MM.1S (cell line): Measurements from ENCODE around the gene GRAMD1B.

ENCODE experiments used
- CTCF ChIP-seq: fragments of 300-600 bp; sonication (generic); IDR thresholded peaks from 2 replicates; pipeline ENCODE4 v1.5.1; 2016; ENCODE audit warnings: antibody characterized with exemption, low read length, mixed read lengths
- EZH2 ChIP-seq: fragments of 300-600 bp; sonication (generic); optimal IDR thresholded peaks from 2 replicates; pipeline ENCODE3; 2017; ENCODE audit warnings: low read depth, mild to moderate bottlenecking, antibody characterized with exemption, low read length, mixed read lengths
- EZH2phosphoT487 ChIP-seq: fragments of 300-600 bp; sonication (generic); IDR thresholded peaks from 2 replicates; pipeline ENCODE4 v1.6.1; 2018; ENCODE audit warnings: antibody characterized with exemption, low read length

DNA sequence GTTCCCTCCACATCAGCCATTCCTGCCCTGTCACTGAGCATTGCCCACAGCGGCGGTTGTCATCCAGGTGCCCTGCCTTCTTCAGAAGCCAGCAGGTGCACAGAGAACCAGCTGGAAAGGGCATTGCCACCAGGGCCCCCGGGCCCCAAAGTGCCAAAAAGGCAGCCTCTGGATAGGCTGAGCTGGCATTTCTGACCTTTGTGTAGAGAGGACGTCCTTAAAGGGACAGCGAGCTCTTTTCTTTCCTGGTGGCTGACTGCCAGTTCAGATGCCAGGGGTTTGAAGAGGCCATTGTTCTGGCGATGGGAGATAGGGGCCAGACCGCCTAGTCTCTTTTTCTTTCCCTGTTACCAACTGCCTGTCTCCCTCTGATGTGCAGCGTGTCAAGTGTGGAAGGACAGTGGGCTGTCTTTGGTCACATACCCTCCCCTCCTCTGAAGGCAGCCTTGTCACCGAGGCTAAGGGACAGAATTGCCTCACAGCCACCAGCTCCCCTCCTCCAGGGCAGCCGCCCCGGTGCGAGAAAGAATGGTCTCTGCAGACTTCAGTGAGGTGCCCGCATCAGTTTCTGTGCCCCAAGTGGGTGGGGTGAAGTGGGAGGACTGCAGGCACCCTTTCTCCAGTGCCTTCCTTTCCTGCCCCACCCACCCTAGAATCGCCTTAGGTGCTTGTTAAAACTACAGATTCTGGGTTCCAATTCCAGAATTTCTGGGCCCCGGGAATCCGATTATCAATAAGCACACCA is 114.7 kb downstream of the GRAMD1B start:
- TF ChIP-seq EZH2phosphoT487: no peak
- no peak for TF ChIP-seq CTCF
- TF ChIP-seq EZH2: no peak
